HG03558 (cell line): ENCODE data around the gene GTF2IRD1.
"Not testable (repeated sequence)": the region's sequence is repeated elsewhere in the genome, so short reads cannot be mapped to it uniquely, and the experiment has no call there.

Source experiments
- ATAC-seq: cut with Tn5 transposase; IDR thresholded peaks from one replicate; pipeline ENCODE4 v1.9.1; 2021; ENCODE audit warnings: moderate number of reproducible peaks; ENCODE audit not compliant: unreplicated experiment; ENCODE audit errors: extremely low read depth

GTF2IRD1 gene

DNA sequence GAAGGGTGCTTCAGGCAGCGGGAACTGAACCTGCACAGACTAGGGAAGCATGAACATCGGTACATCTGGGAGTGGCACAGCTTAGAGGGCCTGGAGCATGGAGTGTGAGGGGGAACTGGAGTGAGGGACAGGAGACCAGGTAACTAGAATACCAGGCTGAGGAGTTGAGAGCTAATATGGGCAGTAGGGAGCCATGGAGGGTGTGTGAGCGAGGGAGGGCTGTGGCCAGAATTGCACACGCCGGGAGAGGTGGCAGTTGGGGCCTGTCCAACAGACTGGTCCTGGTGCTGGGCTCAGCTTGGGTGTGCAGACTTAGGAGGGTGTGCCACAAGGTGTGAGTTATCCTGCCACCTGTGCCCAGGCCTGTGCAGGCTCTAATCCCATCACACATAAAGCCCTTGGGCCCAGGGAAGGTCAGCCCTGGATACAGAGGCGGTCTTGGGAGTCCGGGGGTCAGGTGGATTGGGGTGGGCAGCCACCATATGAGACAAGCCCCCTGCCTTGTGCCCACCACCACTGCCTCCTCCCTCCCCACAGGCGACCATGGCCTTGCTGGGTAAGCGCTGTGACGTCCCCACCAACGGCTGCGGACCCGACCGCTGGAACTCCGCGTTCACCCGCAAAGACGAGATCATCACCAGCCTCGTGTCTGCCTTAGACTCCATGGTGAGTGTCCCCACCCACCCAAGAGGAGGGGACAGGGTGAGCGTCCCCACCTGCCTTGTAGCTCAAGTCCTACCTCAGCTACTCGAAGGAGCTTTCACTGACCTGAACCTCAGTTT lies 54.0 kb downstream of the GTF2IRD1 start:
- no peak for ATAC-seq

GRCh38 chr7:74509453-74509852 lies 55.7 kb downstream of the GTF2IRD1 start:
- ATAC-seq = not testable (repeated sequence)

GRCh38 chr7:74511345-74511744 lies 57.6 kb downstream of the GTF2IRD1 start:
- no peak for ATAC-seq

GRCh38 chr7:74512762-74513161 lies 59.1 kb downstream of the GTF2IRD1 start:
- no peak for ATAC-seq

DNA sequence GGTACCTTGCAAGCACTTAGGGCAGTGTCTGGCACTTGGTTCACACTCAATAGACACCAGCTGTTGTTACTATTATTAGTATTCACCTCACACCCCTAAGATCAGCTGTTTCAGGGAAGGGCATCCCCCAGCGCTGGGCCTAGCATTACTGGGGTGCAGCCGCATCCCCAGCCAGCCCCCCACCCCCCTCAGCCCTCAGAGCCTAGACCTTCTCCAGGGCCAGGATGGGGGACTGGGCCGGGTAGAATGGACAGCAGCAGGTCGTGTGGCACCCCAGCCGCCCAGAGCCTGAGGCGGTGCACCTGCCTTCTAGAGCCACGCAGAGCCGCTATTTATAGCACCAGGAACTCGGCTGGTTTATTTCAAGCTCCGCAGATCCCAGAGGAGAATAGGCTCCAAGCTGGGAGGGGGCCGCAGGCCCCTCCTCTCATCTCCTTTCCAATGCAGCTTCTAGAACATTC lies 60.5 kb downstream of the GTF2IRD1 start:
- no peak for ATAC-seq

- ATAC-seq = no peak
Observed at GRCh38 chr7:74515276-74515675, 61.6 kb downstream of the GTF2IRD1 start.

DNA sequence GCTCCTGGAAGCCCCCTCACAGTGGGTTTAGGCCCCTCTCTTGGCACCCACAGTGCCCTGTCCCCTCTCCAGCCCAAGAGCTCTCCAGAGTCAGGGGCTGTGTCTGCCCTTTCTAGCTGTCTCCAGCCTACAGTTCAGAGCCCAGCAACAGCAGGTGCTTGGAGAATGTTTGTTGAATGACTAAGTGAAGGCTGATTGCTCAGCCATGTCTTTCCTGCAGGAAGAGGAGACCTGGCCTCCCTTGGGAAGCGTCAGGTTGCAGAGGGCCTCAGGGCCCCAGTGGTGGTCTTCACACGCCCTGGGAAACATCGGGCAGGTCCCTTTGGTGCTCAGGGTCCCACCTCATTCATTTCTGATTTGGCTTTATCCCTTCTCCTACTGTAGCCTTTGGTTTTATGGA lies 62.5 kb downstream of the GTF2IRD1 start:
- ATAC-seq = no peak

GRCh38 chr7:74518041-74518440 lies 64.3 kb downstream of the GTF2IRD1 start:
- no peak for ATAC-seq

DNA sequence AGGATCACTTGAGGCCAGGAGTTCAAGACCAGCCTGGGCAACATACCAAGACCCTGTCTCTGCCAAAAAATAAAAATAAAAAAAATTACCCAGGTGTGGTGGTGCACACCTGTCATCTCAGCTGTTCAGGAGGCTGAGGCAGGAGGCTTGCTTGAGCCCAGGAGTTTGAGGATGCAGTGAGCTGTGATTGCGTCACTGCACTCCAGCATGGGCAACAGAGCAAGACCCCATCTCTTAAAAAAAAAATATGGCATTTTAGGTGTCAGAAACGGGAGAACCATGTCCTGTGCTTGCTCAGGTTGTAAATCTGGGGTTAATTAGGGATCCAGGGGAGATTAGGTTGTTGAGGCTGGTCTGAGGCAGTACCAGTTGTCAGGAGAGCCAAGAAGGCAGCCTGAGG lies 64.9 kb downstream of the GTF2IRD1 start:
- no peak for ATAC-seq

DNA sequence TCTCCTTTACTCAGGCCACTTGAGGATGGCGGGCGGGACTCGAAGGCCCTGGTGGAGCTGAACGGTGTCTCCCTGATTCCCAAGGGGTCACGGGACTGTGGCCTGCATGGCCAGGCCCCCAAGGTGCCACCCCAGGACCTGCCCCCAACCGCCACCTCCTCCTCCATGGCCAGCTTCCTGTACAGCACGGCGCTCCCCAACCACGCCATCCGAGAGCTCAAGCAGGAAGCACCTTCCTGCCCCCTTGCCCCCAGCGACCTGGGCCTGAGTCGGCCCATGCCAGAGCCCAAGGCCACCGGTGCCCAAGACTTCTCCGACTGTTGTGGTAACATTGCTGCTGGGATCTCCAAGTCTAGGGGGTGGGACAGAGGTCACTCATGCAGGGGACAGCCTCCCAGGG lies 65.7 kb downstream of the GTF2IRD1 start:
- ATAC-seq = no peak

DNA sequence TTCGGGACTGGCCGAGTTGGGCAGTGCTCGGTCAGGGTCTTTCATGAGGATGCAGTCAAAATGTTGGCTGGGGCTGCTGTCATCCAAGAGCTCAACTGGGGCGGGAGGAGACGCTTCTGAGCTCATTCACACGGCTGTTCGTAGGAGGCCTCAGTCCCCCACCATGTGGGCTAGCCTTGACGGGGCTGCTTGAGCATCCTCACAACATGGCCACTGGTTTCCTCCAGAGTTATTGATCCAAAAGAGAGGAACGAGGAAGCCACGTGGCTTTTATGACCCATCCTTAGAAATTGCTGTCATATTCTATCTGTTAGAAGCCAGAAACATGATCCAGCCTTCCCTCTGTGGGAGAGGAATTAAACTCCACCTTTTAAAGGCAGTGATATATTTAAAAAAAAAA lies 68.1 kb downstream of the GTF2IRD1 start:
- ATAC-seq = no peak

DNA sequence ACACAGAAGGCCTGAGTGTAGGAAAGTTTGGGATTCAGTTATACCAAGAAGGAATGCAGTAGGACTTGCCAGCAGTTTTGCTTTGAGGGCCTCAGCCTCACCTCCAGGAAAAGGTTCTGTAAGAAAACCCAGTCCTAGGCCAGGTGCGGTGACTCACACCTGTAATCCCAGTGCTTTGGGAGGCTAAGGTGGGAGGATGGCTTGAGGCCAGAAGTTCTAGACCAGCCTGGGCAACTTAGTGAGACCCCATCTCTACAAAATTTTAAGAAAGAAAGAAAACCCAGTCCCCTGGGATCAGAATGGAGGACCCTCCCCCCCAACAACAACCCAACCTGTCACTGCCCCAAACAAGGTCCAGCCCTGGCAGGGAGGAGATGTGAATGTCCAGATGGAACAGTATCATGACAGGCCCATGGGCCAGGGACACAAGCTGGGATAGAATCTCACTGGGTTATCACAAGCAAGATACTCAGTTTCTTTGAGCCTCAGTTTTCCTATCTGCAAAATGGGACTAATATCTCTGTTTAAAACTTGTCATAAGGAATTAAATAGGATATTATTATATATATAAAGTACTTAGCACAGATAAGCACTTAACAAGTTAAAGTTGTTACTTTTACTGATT lies 68.7 kb downstream of the GTF2IRD1 start:
- no peak for ATAC-seq

GRCh38 chr7:74523015-74523414 lies 69.3 kb downstream of the GTF2IRD1 start:
- ATAC-seq = no peak

- no peak for ATAC-seq
Observed at GRCh38 chr7:74525140-74525539, 71.4 kb downstream of the GTF2IRD1 start.

- no peak for ATAC-seq
Observed at GRCh38 chr7:74525881-74526280, 72.2 kb downstream of the GTF2IRD1 start.

- ATAC-seq = no peak
Observed at GRCh38 chr7:74526780-74527179, 73.1 kb downstream of the GTF2IRD1 start.

- no peak for ATAC-seq
Observed at GRCh38 chr7:74527842-74528241, 74.1 kb downstream of the GTF2IRD1 start.

DNA sequence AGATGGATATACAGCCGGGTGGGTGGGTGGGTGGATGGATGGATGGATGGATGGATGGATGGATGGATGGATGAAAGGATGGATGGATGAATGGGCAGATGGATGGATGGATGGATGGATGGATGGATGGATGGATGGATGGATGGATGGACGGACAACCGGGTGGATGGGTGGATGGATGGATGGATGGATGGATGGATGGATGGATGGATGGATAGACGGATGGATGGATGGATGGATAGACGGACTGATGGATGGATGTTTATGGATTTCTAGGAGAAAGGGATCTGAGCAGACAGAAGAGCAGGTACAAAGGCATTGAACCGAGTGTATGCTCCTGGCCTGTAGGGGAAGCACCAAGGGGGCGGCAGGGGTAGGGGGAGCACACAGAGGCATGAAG lies 75.1 kb downstream of the GTF2IRD1 start:
- not testable (repeated sequence) for ATAC-seq

DNA sequence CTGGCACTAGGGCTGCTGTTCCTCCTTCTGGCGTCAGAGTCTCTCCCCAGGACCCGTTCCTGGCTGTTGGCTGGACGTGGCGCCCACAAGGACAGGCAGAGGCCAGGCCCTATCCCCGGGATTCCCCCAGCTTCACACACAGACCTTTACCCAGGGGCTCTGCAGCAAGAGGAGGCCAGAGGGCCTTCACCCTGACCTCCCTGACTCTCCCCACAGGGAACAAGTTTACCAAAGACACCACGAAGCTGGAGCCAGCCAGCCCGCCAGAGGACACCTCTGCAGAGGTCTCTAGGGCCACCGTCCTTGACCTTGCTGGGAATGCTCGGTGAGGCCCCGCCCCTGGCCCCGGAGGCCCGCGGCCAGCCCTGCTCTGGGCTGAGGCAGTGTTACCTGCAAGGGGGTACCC lies 82.2 kb downstream of the GTF2IRD1 start:
- no peak for ATAC-seq

DNA sequence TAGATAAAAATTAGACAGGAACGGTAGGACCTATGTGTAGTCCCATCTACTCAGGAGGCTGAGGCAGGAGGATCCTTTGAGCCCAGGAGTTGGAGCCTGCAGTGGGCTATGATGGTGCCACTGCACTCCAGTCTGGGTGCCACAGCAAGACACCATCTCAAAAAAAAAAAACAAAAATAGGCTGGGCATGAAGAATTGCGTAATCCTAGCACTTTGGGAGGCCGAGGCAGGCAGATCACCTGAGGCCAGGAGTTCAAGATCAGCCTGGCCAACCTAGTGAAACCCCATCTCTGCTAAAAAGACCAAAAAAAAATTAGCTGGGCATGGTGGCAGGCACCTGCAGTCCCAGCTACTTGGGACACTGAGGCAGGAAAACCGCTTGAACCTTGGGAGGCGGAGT lies 88.2 kb downstream of the GTF2IRD1 start:
- ATAC-seq = not testable (repeated sequence)

DNA sequence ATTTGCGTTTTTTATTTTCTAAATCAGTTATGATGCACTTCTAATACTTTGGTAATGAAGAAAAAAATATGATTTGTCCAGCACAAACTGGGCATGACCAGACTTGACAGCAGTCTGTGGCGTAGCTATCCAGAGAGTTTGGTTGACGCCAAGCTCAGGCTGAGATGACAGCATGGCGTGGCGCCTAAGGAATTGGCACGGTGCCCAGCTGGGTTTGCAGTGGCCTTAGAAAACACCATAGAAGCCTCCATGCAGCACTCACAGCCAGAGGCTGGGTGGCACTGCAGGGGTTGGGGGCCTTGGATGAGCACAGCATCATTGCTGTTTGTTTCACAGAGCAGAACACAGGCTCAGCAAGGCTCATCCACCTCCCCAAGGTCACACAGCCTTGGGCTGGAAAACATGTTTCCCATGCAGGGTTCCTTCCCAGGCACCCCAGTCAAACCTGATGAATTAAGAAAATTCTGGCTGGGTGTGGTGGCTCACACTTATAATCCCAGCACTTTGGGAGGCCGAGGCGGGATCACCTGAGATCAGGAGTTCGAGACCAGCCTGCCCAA lies 88.9 kb downstream of the GTF2IRD1 start:
- ATAC-seq = no peak
